SKM-1 treated with dmso at 0.1 percent for 144 hours (cell line): ENCODE measurements around the gene DUS1L.
A peak's percentile ranks its signal among the peaks of the same experiment; 100 is the strongest.

Source experiments
- DNase-seq: peaks from one replicate; lab custom pipeline; 2025; ENCODE audit not compliant: unreplicated experiment; lab: John Stamatoyannopoulos, UW

DUS1L gene

GRCh38 chr17:82056729-82057621 is 8.6 kb downstream of the DUS1L start:
- DNase-seq = no peak

GRCh38 chr17:82055965-82056728 is 9.5 kb downstream of the DUS1L start:
- DNase-seq = no peak

- DNase-seq = no peak
Measured at GRCh38 chr17:82055023-82055964, 10.3 kb downstream of the DUS1L start.

GRCh38 chr17:82054351-82055022 is 11.1 kb downstream of the DUS1L start:
- DNase-seq = no peak

- DNase-seq = no peak
Measured at GRCh38 chr17:82053556-82054263, 11.9 kb downstream of the DUS1L start.

- no peak for DNase-seq
Measured at GRCh38 chr17:82053130-82053529, 12.5 kb downstream of the DUS1L start.

- DNase-seq = no peak
Measured at GRCh38 chr17:82052638-82053059, 13.0 kb downstream of the DUS1L start.

- DNase-seq = peak; percentile 53
Measured at GRCh38 chr17:82051776-82052637, 13.6 kb downstream of the DUS1L start, which contains the start of the genes GPS1 and RFNG. TSS of gene GPS1 (plus strand) at chr17:82051898. CDS start at chr17:82051932, 34 bp downstream. TSS of gene RFNG (minus strand) at chr17:82051811. CDS start at chr17:82051766, 45 bp downstream.

- DNase-seq = no peak
Measured at GRCh38 chr17:82050761-82051641, 14.6 kb downstream of the DUS1L start.

- no peak for DNase-seq
Measured at GRCh38 chr17:82050152-82050760, 15.3 kb downstream of the DUS1L start.

GRCh38 chr17:82049521-82049971 is 16.1 kb downstream of the DUS1L start:
- DNase-seq = no peak

- no peak for DNase-seq
Measured at GRCh38 chr17:82049106-82049505, 16.5 kb downstream of the DUS1L start.

- no peak for DNase-seq
Measured at GRCh38 chr17:82048571-82048971, 17.0 kb downstream of the DUS1L start.

GRCh38 chr17:82047914-82048570 is 17.6 kb downstream of the DUS1L start:
- DNase-seq = no peak

GRCh38 chr17:82047379-82047778 is 18.2 kb downstream of the DUS1L start:
- no peak for DNase-seq

GRCh38 chr17:82046903-82047302 is 18.7 kb downstream of the DUS1L start:
- DNase-seq = no peak
